ENCODE data around the gene KMO. TPM values are rescaled to one million over a fixed set of nuclear protein-coding genes. Genes with fewer than 3 reads are reported as not detected.

Gene KMO
- total RNA-seq, 1 donor from 2014 or later = not detected

- H3K79me2 ChIP-seq (ENCODE audit: low read depth) = no peaks in the 10 kb centered on the region
- H3K4me1 ChIP-seq = no peaks in the 10 kb centered on the region
- H3K9ac ChIP-seq = no peak overlapping the region
- H3K9me3 ChIP-seq (ENCODE audit: low read depth) = no peaks in the 10 kb centered on the region
- no peak overlapping the region for H3K27ac ChIP-seq
- H4K20me1 ChIP-seq (ENCODE audit: low read depth) = no peaks in the 10 kb centered on the region
- no peak overlapping the region for H3K4me2 ChIP-seq
- H3K4me1 Mint-ChIP-seq = no peaks in the 10 kb centered on the region
- peaks cover 37% of the 10 kb centered on the region for H3K36me3 Mint-ChIP-seq
- H3K27ac Mint-ChIP-seq = no peak overlapping the region
- TF ChIP-seq CTCF (IDR thresholded peaks at IDR 0.05) (peak; percentile 74), EZH2phosphoT487 (IDR thresholded peaks at IDR 0.05) (no peak), EZH2 (IDR thresholded peaks at IDR 0.05) (no peak)
- H2AFZ ChIP-seq (replicated peaks) = no peak overlapping the region
- H3K27me3 ChIP-seq = no peaks in the 10 kb centered on the region
- H3K4me3 ChIP-seq = no peak overlapping the region
- H3K36me3 ChIP-seq = no peaks in the 10 kb centered on the region
- DNase-seq (ENCODE audit: low spot score) = peak; percentile 50
- H3K27me3 Mint-ChIP-seq (ENCODE audit: insufficient read depth, low read depth) = no peaks in the 10 kb centered on the region
- no peaks in the 10 kb centered on the region for H3F3A ChIP-seq (ENCODE audit: low read depth)
- no peak overlapping the region for H3K4me3 Mint-ChIP-seq
- no peaks in the 10 kb centered on the region for H3K9me3 Mint-ChIP-seq
These were observed 32.3 kb upstream of the KMO start for GRCh38 chr1:241499910-241500309.

- Histone ChIP-seq H3K4me3 (no peak overlapping the region), H3K9me3 (ENCODE audit: low read depth) (no peaks in the 10 kb centered on the region), H3F3A (ENCODE audit: low read depth) (no peaks in the 10 kb centered on the region), H3K27me3 (no peaks in the 10 kb centered on the region), H3K4me1 (no peaks in the 10 kb centered on the region), H3K36me3 (peaks cover 11% of the 10 kb centered on the region), H2AFZ (replicated peaks) (no peak overlapping the region), H3K9ac (no peak overlapping the region), H3K4me2 (no peak overlapping the region), H4K20me1 (ENCODE audit: low read depth) (no peaks in the 10 kb centered on the region), H3K79me2 (ENCODE audit: low read depth) (no peaks in the 10 kb centered on the region), H3K27ac (no peak overlapping the region)
- TF ChIP-seq EZH2phosphoT487 (IDR thresholded peaks at IDR 0.05) (no peak), EZH2 (IDR thresholded peaks at IDR 0.05) (no peak), CTCF (IDR thresholded peaks at IDR 0.05) (no peak)
- Mint-ChIP-seq H3K4me1 (no peaks in the 10 kb centered on the region), H3K9me3 (no peaks in the 10 kb centered on the region), H3K27me3 (ENCODE audit: insufficient read depth, low read depth) (no peaks in the 10 kb centered on the region), H3K36me3 (peaks cover 27% of the 10 kb centered on the region), H3K4me3 (no peak overlapping the region), H3K27ac (no peak overlapping the region)
- no peak for DNase-seq (ENCODE audit: low spot score)
These were observed 28.7 kb upstream of the KMO start for GRCh38 chr1:241503444-241503843.

DNA sequence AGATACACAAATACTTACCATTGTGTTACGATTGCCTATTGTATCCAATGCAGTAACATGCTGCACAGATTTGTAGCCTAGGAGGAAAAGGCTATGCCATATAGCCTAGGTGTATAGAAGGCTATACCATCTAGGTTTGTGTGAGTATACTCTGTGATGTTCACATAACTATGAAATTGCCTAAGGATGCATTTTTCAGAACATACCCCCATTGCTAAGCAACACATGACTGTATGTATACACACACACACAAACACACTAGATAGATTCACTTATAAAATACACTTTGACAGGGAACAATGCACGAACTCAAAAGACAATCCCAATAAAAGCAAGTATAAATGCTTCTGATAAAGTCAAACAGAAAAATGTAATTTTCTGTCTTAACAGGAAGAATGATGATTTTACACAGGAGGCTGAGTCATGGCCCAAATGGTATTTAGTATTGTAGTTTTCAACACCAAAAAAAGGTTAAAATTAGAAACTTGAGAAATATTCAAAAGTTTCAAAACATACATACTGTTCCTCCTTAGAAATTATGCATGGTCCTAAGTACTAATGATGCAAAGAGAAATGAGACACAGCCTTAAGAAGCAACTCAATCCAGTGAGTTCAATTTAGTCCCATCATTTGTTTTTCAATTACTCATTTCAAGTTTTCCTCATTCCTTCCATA is 24.9 kb upstream of the KMO start:
- Mint-ChIP-seq H3K36me3 (peaks cover 29% of the 10 kb centered on the region), H3K9me3 (no peaks in the 10 kb centered on the region), H3K4me1 (no peaks in the 10 kb centered on the region), H3K4me3 (no peak overlapping the region), H3K27ac (no peak overlapping the region), H3K27me3 (ENCODE audit: insufficient read depth, low read depth) (no peaks in the 10 kb centered on the region)
- Histone ChIP-seq H3K79me2 (ENCODE audit: low read depth) (no peaks in the 10 kb centered on the region), H4K20me1 (ENCODE audit: low read depth) (no peaks in the 10 kb centered on the region), H3K36me3 (peaks cover 11% of the 10 kb centered on the region), H3K9ac (no peak overlapping the region), H3K27me3 (no peaks in the 10 kb centered on the region), H3K4me1 (no peaks in the 10 kb centered on the region), H3K4me2 (no peak overlapping the region), H2AFZ (replicated peaks) (no peak overlapping the region), H3K27ac (no peak overlapping the region), H3K4me3 (no peak overlapping the region), H3K9me3 (ENCODE audit: low read depth) (no peaks in the 10 kb centered on the region), H3F3A (ENCODE audit: low read depth) (no peaks in the 10 kb centered on the region)
- TF ChIP-seq EZH2phosphoT487 (IDR thresholded peaks at IDR 0.05) (no peak), CTCF (IDR thresholded peaks at IDR 0.05) (no peak), EZH2 (IDR thresholded peaks at IDR 0.05) (no peak)
- DNase-seq (ENCODE audit: low spot score) = no peak

All from neural progenitor cell (in vitro differentiated cells).